Liver (tissue), 9 donors: ENCODE data around the gene ARHGAP35. TPM values are rescaled to one million over a fixed set of nuclear protein-coding genes. Genes with fewer than 3 reads are reported as not detected.

Experiments used
- DNase-seq: peaks from one replicate; pipeline ENCODE4 v3.0.0-alpha.2; 2017; ENCODE audit warnings: low spot score
- H3K27ac ChIP-seq, 2 donors: one replicate each; pipeline ENCODE4 v1.7.0; 2013; ENCODE audit warnings: inconsistent platforms in 2 of 2, low read length in 2 of 2, control low read depth in 1 of 2, low read depth in 1 of 2, mild to moderate bottlenecking in 1 of 2
- H3K27me3 ChIP-seq, 4 donors: one replicate each; pipeline versions ENCODE4 v1.6.1 to v1.7.0; 2013; ENCODE audit warnings: low read length in 3 of 4, inconsistent platforms in 1 of 4, mild to moderate bottlenecking in 1 of 4, moderate library complexity in 1 of 4; ENCODE audit not compliant: control insufficient read depth in 4 of 4, insufficient read depth in 4 of 4
- H3K36me3 ChIP-seq, 4 donors: one replicate each; pipeline versions ENCODE4 v1.6.1 to v1.7.0; 2013; ENCODE audit warnings: low read length in 3 of 4, mild to moderate bottlenecking in 3 of 4, low read depth in 1 of 4, moderate library complexity in 1 of 4; ENCODE audit not compliant: control insufficient read depth in 4 of 4, insufficient read depth in 3 of 4
- H3K4me1 ChIP-seq, 4 donors: one replicate each; pipeline versions ENCODE4 v1.6.1 to v1.7.0; 2013; ENCODE audit warnings: low read length in 3 of 4, mild to moderate bottlenecking in 3 of 4, moderate library complexity in 1 of 4; ENCODE audit not compliant: control insufficient read depth in 4 of 4, insufficient read depth in 4 of 4
- H3K4me3 ChIP-seq, 3 donors: one replicate each; pipeline versions ENCODE4 v1.6.1 to v1.7.0; 2013; ENCODE audit warnings: low read length in 3 of 3, control low read depth in 1 of 3, low read depth in 1 of 3, mild to moderate bottlenecking in 1 of 3
- H3K9ac ChIP-seq, 2 donors: one replicate each; pipeline ENCODE4 v1.7.0; 2013; ENCODE audit warnings: low read length in 2 of 2, mild to moderate bottlenecking in 2 of 2, moderate library complexity in 2 of 2, control low read depth in 1 of 2, low read depth in 1 of 2
- H3K9me3 ChIP-seq, 4 donors: one replicate each; pipeline versions ENCODE4 v1.6.1 to v1.7.0; 2013; ENCODE audit warnings: low read length in 3 of 4; ENCODE audit not compliant: control insufficient read depth in 4 of 4
- ATF3 ChIP-seq: IDR thresholded peaks from 2 replicates; pipeline ENCODE4 v1.6.1; 2016; ENCODE audit warnings: antibody characterized with exemption
- EGR1 ChIP-seq, 2 donors: IDR thresholded peaks; 2 replicates each; pipeline ENCODE4 v1.6.1; 2016 to 2018; ENCODE audit warnings: antibody characterized with exemption in 2 of 2, low read depth in 2 of 2
- FOXA1 ChIP-seq: IDR thresholded peaks from 2 replicates; pipeline ENCODE4 v1.6.1; 2016; ENCODE audit warnings: antibody characterized with exemption
- GABPA ChIP-seq, 2 donors: IDR thresholded peaks in 1 of 2; conservative IDR thresholded peaks in 1 of 2; 2 replicates each; pipeline ENCODE4 v1.6.1; 2016; ENCODE audit warnings: antibody characterized with exemption in 2 of 2, mild to moderate bottlenecking in 1 of 2, moderate library complexity in 1 of 2
- HNF4A ChIP-seq, 2 donors: conservative IDR thresholded peaks; 2 replicates each; pipeline ENCODE4 v1.6.1; 2016; ENCODE audit warnings: antibody characterized with exemption in 2 of 2, mild to moderate bottlenecking in 2 of 2
- HNF4G ChIP-seq: IDR thresholded peaks from 2 replicates; pipeline ENCODE4 v1.6.1; 2016; ENCODE audit warnings: antibody characterized with exemption
- JUND ChIP-seq, 2 donors: IDR thresholded peaks; 2 replicates each; pipeline ENCODE4 v1.6.1; 2016; ENCODE audit warnings: antibody characterized with exemption in 2 of 2
- RAD21 ChIP-seq, 2 donors: IDR thresholded peaks; 2 replicates each; pipeline ENCODE4 v1.6.1; 2016; ENCODE audit warnings: antibody characterized with exemption in 2 of 2, mild to moderate bottlenecking in 2 of 2
- REST ChIP-seq: IDR thresholded peaks from 2 replicates; pipeline ENCODE4 v1.6.1; 2016; ENCODE audit warnings: antibody characterized with exemption, mild to moderate bottlenecking
- RXRA ChIP-seq, 2 donors: IDR thresholded peaks; 2 replicates each; pipeline ENCODE4 v1.6.1; 2017 to 2018; ENCODE audit warnings: antibody characterized with exemption in 2 of 2, mild to moderate bottlenecking in 1 of 2
- TAF1 ChIP-seq: conservative IDR thresholded peaks from 2 replicates; pipeline ENCODE4 v1.6.1; 2016; ENCODE audit warnings: antibody characterized with exemption, mild to moderate bottlenecking
- YY1 ChIP-seq: IDR thresholded peaks from 2 replicates; pipeline ENCODE4 v1.6.1; 2016; ENCODE audit warnings: antibody characterized with exemption, mild to moderate bottlenecking
- ZBTB33 ChIP-seq: IDR thresholded peaks from 2 replicates; pipeline ENCODE4 v1.6.1; 2016; ENCODE audit warnings: antibody characterized with exemption
- WGBS: extraction: QIAGEN DNeasy Blood & Tissue Kit; methylation state at CpG from one replicate; pipeline ENCODE4 v1.1.7; 2013; 5-methylcytosine and 5-hydroxymethylcytosine counted together
- polyA plus RNA-seq, 2 donors: library from polyadenylated mRNA; stranded (reverse) in 1 of 2; unstranded in 1 of 2; fragments of 200-250 nt in 1 of 2; fragments of >200 nt in 1 of 2; fragmentation: Nextera tagmentation in 1 of 2; extraction: Ambion mirVana in 1 of 2; gene quantifications; one replicate each; pipeline versions ENCODE4 v1.2.1 to v1.2.3, GENCODE V29; 2013 to 2015
- total RNA-seq, 2 donors: library from RNA; depleted of rRNA; stranded (reverse); fragments of >200 nt; gene quantifications; one replicate each; pipeline ENCODE4 v1.2.3, GENCODE V29; 2014
- TF ChIP-seq, protein P1 (sequence below): fragments of 150-350 bp; IDR thresholded peaks from 2 replicates; pipeline ENCODE4 v1.5.1; 2017; ENCODE audit warnings: improper control_type of control experiment, low read depth, low read length; ENCODE audit not compliant: missing input control
- TF ChIP-seq, protein P2 (sequence below): IDR thresholded peaks from 2 replicates; pipeline ENCODE4 v1.6.1; 2016; ENCODE audit warnings: antibody characterized with exemption
- donor health status: healthy.
- donor health status: healthy.
- donor health status: healthy.
- donor health status: healthy.
- donor health status: healthy.

ARHGAP35 gene
- total and polyA plus RNA-seq, 4 donors, result 15.5 to 49.2 (median 21.7) TPM

- Histone ChIP-seq H3K27me3 (no peaks in the 10 kb centered on the region), H3K27ac (no peak overlapping the region), H3K4me1 (peaks cover 0 to 7% (median 4%) of the 10 kb centered on the region in 4 donors), H3K9me3 (no peaks in the 10 kb centered on the region), H3K4me3 (no peak overlapping the region), H3K9ac (no peak overlapping the region), H3K36me3 (peaks cover 8 to 29% (median 15%) of the 10 kb centered on the region in 4 donors)
- no peak for DNase-seq
- WGBS, result 71% methylated on average over 12 of the region's 12 CpGs
- peak in 1 of 2 donors; percentile 25 for TF ChIP-seq RXRA (IDR thresholded peaks at IDR 0.05)
- TF ChIP-seq, protein P1, sequence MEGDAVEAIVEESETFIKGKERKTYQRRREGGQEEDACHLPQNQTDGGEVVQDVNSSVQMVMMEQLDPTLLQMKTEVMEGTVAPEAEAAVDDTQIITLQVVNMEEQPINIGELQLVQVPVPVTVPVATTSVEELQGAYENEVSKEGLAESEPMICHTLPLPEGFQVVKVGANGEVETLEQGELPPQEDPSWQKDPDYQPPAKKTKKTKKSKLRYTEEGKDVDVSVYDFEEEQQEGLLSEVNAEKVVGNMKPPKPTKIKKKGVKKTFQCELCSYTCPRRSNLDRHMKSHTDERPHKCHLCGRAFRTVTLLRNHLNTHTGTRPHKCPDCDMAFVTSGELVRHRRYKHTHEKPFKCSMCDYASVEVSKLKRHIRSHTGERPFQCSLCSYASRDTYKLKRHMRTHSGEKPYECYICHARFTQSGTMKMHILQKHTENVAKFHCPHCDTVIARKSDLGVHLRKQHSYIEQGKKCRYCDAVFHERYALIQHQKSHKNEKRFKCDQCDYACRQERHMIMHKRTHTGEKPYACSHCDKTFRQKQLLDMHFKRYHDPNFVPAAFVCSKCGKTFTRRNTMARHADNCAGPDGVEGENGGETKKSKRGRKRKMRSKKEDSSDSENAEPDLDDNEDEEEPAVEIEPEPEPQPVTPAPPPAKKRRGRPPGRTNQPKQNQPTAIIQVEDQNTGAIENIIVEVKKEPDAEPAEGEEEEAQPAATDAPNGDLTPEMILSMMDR, result no peak
- TF ChIP-seq REST, result no peak
- no peak for TF ChIP-seq ATF3
These were observed 19.2 kb upstream of the ARHGAP35 start for GRCh38 chr19:46841458-46842083.

DNA sequence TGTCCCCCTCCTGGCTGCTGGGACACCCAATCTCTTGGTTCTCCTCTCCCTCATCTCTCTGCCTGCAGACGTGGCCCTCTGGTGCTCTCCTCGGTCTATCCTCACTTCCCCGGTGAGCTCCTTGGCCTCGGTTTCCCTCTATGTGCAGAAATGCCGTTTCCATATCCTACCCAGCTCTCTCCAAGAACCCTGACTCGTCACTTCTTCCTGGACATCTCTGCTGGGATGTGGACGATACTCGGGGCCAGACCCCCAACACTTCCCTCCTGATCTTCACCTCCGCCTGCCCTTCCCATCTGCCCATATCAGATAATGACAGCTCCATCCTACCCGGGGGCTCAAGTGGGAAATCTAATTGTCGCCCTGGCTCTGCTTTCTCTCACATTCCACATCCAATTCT is 18.0 kb upstream of the ARHGAP35 start:
- no peak overlapping the region for H3K27ac ChIP-seq
- DNase-seq, result no peak
- no peaks in the 10 kb centered on the region for H3K9me3 ChIP-seq
- WGBS, result 90% methylated on average over 11 of the region's 11 CpGs
- peaks cover 8 to 25% (median 15%) of the 10 kb centered on the region in 4 donors for H3K36me3 ChIP-seq
- no peak overlapping the region for H3K9ac ChIP-seq
- no peak overlapping the region for H3K4me3 ChIP-seq
- peaks cover 0 to 3% (median 0%) of the 10 kb centered on the region in 4 donors for H3K4me1 ChIP-seq
- no peak for TF ChIP-seq ZBTB33
- TF ChIP-seq, protein P2, sequence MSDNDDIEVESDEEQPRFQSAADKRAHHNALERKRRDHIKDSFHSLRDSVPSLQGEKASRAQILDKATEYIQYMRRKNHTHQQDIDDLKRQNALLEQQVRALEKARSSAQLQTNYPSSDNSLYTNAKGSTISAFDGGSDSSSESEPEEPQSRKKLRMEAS, result no peak
- TF ChIP-seq RAD21 (IDR thresholded peaks at IDR 0.05), result no peak
- TF ChIP-seq HNF4G, result no peak
- TF ChIP-seq HNF4A (conservative IDR thresholded peaks at IDR 0.05), result no peak
- TF ChIP-seq REST, result no peak
- no peak for TF ChIP-seq FOXA1
- TF ChIP-seq TAF1, result no peak
- TF ChIP-seq ATF3, result no peak
- TF ChIP-seq, protein P1, result no peak
- TF ChIP-seq YY1, result no peak
- TF ChIP-seq GABPA (IDR thresholded peaks at IDR 0.05 in 1 of 2, conservative IDR thresholded peaks at IDR 0.05 in 1 of 2), result no peak
- no peak for TF ChIP-seq EGR1 (IDR thresholded peaks at IDR 0.05; ENCODE audit: low read depth in 2 of 2)
- no peak for TF ChIP-seq RXRA (IDR thresholded peaks at IDR 0.05)
- TF ChIP-seq JUND (IDR thresholded peaks at IDR 0.05), result no peak
- H3K27me3 ChIP-seq, result no peaks in the 10 kb centered on the region
